HepG2 (cell line): ENCODE measurements around the gene NSUN6. TPM values are rescaled to one million over a fixed set of nuclear protein-coding genes. Genes with fewer than 3 reads are reported as not detected.

Experiments used
- FOXK2 ChIP-seq: fragments of 450-650 bp; IDR thresholded peaks from 2 replicates; pipeline ENCODE4 v1.6.1; 2016
- KLF16 ChIP-seq, 2 experiments: sonication (generic) in 1 of 2; formaldehyde crosslinking in 1 of 2; IDR thresholded peaks; 2 replicates each; pipeline versions ENCODE4 v1.6.1 to v1.8.0; 2016 to 2023; ENCODE audit warnings: missing genetic modification reagents in 2 of 2, missing compliant biosample characterization in 1 of 2
- KMT2A ChIP-seq: sonication (generic); formaldehyde crosslinking; IDR thresholded peaks from 2 replicates; pipeline ENCODE4 v1.4.0; 2020; ENCODE audit warnings: missing genetic modification reagents
- MEIS1 ChIP-seq: sonication (generic); formaldehyde crosslinking; IDR thresholded peaks from 2 replicates; pipeline ENCODE4 v1.9.0; 2021; ENCODE audit warnings: mild to moderate bottlenecking, missing genetic modification reagents, moderate library complexity, borderline replicate concordance
- MXD4 ChIP-seq: IDR thresholded peaks from 2 replicates; pipeline ENCODE4 v1.6.1; 2016; ENCODE audit warnings: mild to moderate bottlenecking, missing biosample characterization, missing genetic modification reagents
- SOX6 ChIP-seq, 2 experiments: fragments of 450-650 bp in 1 of 2; sonication (generic) in 1 of 2; formaldehyde crosslinking in 1 of 2; IDR thresholded peaks; 2 replicates each; pipeline versions ENCODE4 v1.4.0 to v1.6.1; 2017 to 2020; ENCODE audit warnings: antibody characterized with exemption in 1 of 2, mild to moderate bottlenecking in 1 of 2, missing genetic modification reagents in 1 of 2
- ZC3H4 ChIP-seq: sonication (generic); formaldehyde crosslinking; IDR thresholded peaks from 2 replicates; pipeline ENCODE4 v1.4.0; 2020; ENCODE audit warnings: missing genetic modification reagents, borderline replicate concordance
- ZFY ChIP-seq: sonication (generic); formaldehyde crosslinking; IDR thresholded peaks from 2 replicates; pipeline ENCODE4 v1.4.0; 2020; ENCODE audit warnings: missing genetic modification reagents
- ZNF44 ChIP-seq: sonication (generic); formaldehyde crosslinking; IDR thresholded peaks from 2 replicates; pipeline ENCODE4 v1.5.1; 2020; ENCODE audit warnings: mild to moderate bottlenecking, missing genetic modification reagents
- ZNF441 ChIP-seq: sonication (generic); formaldehyde crosslinking; IDR thresholded peaks from 2 replicates; pipeline ENCODE4 v1.7.0; 2021; ENCODE audit warnings: missing genetic modification reagents, borderline replicate concordance
- ZNF460 ChIP-seq: sonication (generic); formaldehyde crosslinking; IDR thresholded peaks from 2 replicates; pipeline ENCODE4 v1.5.1; 2020; ENCODE audit warnings: missing genetic modification reagents, mild to moderate bottlenecking, borderline replicate concordance
- ZNF556 ChIP-seq: sonication (generic); formaldehyde crosslinking; IDR thresholded peaks from 2 replicates; pipeline ENCODE4 v1.4.0; 2020; ENCODE audit warnings: mild to moderate bottlenecking, missing genetic modification reagents, borderline replicate concordance
- polyA plus RNA-seq, 8 experiments: library from polyadenylated mRNA; depleted of rRNA in 3 of 8; stranded (reverse) in 7 of 8; unstranded in 1 of 8; fragments of >200 nt; fragmentation: Illumina TruSeq in 4 of 8; extraction: Trizol in 4 of 8; gene quantifications; 2 replicates each; pipeline versions ENCODE4 v1.2.1 to v1.2.3, GENCODE V29; 2011 to 2016; ENCODE audit warnings: low read depth in 4 of 8, missing spikeins in 1 of 8, mixed read lengths in 1 of 8; ENCODE audit not compliant: insufficient read depth in 1 of 8
- total RNA-seq, 5 experiments: library from RNA; depleted of rRNA; stranded (reverse); fragments of >200 nt; fragmentation: Illumina TruSeq; extraction: Trizol; gene quantifications; 2 replicates each; pipeline ENCODE4 v1.2.3, GENCODE V29; 2016; ENCODE audit warnings: low read depth in 1 of 5
- TF ChIP-seq, protein P1 (sequence below): sonication (generic); formaldehyde crosslinking; IDR thresholded peaks from 2 replicates; pipeline ENCODE4 v1.4.0; 2020; ENCODE audit warnings: mild to moderate bottlenecking, missing genetic modification reagents, borderline replicate concordance
- TF ChIP-seq, protein P2 (sequence below): IDR thresholded peaks from 2 replicates; pipeline ENCODE4 v1.4.0; 2020; ENCODE audit warnings: mild to moderate bottlenecking, missing genetic modification reagents

The NSUN6 gene
- total and polyA plus RNA-seq, 2 of the 13 experiments (the other 11 are each of a cell fraction or from before 2014, with no cell fraction given), result 17.2 to 19.3 TPM

DNA sequence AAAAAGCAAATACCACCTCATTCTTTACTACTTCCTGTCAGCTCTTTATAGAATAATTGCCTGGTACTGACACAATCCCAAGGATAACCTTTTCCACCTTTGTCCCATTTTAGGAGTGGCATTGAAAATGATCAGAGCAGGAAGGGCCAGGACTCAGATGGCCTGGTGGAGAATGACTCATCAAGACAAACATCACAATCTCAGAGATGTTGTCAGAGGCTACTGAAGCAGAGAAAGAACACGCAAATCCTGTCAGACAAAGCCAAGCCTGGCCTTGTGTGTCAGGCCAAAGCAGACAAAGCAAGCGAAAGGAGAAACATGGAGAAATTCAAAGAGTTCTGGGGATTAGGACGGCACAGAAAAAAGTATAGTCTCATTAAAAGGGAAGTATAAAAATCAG lies 40.9 kb downstream of the NSUN6 start (continued):
- TF ChIP-seq KLF16 (CRISPR knock-in tag; IDR thresholded peaks at IDR 0.05) (peak in 1 of 2 experiments; percentile 62; a peak in 1 of 4 replicates), KMT2A (peak; percentile 60), ZFY (CRISPR knock-in tag) (peak; percentile 41; the same call in 1 of the 2 replicates), FOXK2 (no peak), SOX6 (IDR thresholded peaks at IDR 0.05) (no peak), SOX6 (CRISPR knock-in tag; IDR thresholded peaks at IDR 0.05) (peak; percentile 97), ZNF460 (CRISPR knock-in tag) (no peak), ZC3H4 (CRISPR knock-in tag) (no peak), MXD4 (CRISPR knock-in tag) (0 out of 2 replicates have a peak, but pooled peaks have one; percentile 37), ZNF556 (CRISPR knock-in tag) (peak; percentile 20; the same call in 1 of the 2 replicates), ZNF44 (CRISPR knock-in tag) (0 out of 2 replicates have a peak, but pooled peaks have one; percentile 28), MEIS1 (peak; percentile 60; the same call in 1 of the 2 replicates), ZNF441 (CRISPR knock-in tag) (peak; percentile 29; the same call in 1 of the 2 replicates)
- TF ChIP-seq, protein P1, sequence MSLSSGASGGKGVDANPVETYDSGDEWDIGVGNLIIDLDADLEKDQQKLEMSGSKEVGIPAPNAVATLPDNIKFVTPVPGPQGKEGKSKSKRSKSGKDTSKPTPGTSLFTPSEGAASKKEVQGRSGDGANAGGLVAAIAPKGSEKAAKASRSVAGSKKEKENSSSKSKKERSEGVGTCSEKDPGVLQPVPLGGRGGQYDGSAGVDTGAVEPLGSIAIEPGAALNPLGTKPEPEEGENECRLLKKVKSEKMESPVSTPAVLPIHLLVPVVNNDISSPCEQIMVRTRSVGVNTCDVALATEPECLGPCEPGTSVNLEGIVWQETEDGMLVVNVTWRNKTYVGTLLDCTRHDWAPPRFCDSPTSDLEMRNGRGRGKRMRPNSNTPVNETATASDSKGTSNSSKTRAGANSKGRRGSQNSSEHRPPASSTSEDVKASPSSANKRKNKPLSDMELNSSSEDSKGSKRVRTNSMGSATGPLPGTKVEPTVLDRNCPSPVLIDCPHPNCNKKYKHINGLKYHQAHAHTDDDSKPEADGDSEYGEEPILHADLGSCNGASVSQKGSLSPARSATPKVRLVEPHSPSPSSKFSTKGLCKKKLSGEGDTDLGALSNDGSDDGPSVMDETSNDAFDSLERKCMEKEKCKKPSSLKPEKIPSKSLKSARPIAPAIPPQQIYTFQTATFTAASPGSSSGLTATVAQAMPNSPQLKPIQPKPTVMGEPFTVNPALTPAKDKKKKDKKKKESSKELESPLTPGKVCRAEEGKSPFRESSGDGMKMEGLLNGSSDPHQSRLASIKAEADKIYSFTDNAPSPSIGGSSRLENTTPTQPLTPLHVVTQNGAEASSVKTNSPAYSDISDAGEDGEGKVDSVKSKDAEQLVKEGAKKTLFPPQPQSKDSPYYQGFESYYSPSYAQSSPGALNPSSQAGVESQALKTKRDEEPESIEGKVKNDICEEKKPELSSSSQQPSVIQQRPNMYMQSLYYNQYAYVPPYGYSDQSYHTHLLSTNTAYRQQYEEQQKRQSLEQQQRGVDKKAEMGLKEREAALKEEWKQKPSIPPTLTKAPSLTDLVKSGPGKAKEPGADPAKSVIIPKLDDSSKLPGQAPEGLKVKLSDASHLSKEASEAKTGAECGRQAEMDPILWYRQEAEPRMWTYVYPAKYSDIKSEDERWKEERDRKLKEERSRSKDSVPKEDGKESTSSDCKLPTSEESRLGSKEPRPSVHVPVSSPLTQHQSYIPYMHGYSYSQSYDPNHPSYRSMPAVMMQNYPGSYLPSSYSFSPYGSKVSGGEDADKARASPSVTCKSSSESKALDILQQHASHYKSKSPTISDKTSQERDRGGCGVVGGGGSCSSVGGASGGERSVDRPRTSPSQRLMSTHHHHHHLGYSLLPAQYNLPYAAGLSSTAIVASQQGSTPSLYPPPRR (CRISPR knock-in tag), result peak; percentile 77; the same call in 1 of the 2 replicates
- TF ChIP-seq, protein P2, sequence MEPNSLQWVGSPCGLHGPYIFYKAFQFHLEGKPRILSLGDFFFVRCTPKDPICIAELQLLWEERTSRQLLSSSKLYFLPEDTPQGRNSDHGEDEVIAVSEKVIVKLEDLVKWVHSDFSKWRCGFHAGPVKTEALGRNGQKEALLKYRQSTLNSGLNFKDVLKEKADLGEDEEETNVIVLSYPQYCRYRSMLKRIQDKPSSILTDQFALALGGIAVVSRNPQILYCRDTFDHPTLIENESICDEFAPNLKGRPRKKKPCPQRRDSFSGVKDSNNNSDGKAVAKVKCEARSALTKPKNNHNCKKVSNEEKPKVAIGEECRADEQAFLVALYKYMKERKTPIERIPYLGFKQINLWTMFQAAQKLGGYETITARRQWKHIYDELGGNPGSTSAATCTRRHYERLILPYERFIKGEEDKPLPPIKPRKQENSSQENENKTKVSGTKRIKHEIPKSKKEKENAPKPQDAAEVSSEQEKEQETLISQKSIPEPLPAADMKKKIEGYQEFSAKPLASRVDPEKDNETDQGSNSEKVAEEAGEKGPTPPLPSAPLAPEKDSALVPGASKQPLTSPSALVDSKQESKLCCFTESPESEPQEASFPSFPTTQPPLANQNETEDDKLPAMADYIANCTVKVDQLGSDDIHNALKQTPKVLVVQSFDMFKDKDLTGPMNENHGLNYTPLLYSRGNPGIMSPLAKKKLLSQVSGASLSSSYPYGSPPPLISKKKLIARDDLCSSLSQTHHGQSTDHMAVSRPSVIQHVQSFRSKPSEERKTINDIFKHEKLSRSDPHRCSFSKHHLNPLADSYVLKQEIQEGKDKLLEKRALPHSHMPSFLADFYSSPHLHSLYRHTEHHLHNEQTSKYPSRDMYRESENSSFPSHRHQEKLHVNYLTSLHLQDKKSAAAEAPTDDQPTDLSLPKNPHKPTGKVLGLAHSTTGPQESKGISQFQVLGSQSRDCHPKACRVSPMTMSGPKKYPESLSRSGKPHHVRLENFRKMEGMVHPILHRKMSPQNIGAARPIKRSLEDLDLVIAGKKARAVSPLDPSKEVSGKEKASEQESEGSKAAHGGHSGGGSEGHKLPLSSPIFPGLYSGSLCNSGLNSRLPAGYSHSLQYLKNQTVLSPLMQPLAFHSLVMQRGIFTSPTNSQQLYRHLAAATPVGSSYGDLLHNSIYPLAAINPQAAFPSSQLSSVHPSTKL (CRISPR knock-in tag), result peak; percentile 96
